ENCODE measurements around the gene MAD1L1.

Gene MAD1L1

DNA sequence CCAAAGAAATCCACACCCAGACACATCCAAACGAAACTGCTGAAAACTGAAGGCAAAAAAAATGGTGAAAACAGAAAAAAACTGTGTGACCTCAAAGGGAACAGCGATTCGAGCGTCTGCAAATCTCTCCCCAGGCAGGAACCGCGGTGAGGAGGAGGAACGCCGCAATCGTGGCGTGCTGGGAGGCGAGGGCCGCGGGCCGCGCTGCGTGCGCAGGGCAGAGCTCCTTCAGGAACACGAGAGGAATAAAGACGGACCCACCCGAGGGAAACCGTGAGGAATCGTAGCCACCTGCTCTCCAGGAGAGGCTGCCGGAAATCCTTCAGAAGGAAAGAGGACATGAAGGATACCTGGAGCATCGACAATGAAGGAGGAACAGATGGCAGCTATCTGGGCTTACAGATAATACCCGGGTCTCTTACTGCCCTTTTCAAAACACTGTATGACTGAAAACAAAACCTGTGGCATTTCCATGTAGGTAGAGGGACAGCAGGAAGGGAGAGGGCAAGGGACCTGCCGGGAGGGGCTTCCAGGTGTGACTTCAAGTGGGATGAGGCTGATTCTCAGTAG, 266.0 kb downstream of the MAD1L1 start:
- DNase-seq = no peak

DNA sequence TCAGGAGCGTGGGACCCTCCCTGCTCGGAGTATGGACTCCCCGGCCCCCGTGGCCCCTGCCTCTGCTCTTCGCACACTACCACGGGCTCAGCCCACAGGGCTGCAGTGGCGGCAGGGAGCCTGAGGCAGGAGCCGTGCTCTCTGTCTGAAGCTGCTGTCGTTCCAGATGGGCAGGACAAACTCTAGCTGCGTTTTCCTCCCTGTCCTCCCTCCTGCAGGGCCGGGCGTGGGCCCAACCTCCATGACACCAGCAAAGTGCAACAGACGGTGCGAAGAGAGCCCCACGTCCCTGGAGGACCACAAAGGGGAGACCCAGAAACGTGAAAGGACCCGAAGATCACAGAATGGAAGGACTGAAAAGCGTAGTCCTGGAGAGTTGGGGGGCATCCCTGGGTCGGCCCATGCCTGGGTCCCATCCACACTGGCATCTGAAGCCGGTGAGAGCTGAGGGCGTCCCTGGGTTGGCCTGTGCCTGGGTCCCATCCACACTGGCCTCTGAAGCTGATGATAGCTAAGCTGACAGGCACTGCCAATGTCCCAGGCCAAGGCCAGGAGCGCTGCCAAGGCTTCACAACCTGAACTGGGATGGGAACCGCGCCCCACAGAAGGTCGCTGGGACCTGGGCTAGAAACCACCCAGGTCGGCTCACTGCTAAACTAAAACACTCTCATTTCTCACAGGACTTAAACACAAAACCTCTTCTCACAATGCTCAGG, 267.0 kb downstream of the MAD1L1 start:
- no peak for DNase-seq

DNA sequence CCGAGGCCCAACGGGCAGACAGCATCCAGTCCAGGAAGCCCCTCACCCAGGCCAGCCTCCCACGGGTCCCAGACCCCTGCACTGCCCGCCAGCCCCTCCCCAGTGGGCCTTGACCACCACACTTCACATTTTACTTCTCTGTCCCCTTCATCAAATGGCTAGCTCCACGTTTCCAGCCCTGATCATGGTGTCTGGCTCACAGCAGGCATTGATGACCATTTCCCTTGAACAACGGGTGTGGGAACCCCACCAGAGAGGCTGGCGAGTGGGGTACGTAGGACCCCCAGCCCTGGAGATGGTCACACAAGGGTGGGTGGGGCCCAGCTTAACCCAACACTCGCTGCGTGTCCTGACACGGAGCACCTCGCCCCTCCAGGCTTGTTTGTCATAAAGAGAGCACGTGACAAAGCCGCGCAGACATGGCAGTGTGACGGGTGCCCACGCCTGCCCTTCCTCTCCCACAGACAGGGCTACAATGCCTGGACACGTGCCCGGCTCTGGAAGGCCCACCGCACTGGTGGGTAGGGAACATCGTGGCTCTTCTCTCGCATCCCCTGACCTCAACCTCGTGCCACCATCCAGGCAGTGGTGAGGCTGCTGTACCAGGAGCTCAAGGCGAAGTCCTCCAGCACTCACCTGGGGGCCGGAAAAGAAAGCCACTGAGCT, 267.7 kb downstream of the MAD1L1 start:
- no peak for DNase-seq

DNA sequence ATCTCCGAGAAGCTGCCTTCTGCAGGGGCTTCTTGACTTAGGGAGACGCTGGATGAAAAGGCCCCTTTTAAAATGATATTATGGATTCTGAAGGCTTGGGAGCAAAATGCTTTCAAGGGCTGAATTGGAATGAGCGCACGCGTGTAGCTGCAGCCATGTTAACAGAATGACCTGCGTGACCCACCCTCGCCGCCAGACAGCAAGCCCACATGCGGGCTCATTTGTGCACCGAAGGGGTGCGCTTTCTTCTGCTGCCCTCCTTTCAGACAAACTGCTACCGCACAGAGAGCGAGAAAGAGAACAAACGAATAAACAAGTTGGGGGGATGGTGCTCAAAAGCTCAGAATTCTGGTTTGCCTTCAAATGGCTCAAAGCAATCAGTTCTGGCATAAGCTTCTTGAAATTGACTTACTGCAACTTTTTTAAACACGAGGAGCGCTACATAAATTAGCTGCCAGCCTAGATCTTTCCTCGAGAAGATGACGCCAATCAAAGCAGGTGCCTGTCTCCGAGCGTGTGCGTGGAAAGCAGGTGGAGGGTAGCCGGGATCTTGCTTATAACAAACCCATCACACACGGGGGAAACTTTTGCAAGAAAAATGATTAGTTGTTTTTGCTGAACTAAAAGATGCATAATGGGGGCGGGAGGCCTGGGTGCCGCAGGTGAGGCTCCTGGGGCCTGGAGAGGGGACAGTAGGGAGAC, 268.4 kb downstream of the MAD1L1 start:
- DNase-seq = no peak

DNA sequence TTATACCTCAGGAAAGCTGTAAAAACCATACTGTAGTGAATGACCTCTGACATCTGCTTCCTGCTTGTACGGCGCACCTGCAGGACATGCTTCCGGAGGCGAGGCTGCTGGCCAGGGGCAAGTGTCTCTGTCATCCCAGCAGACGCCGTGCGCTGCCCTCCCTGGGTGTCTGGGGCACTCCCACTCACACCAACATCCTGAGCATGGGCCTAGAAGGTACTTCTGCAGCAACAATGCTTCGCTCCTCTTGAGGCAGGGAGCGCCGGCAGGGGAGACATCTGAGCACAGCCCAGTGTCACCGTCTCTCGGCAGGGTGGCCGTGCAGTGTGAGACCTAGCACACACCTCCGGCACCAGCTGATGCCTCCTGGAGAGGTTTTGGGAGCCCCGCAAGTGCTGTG, 269.2 kb downstream of the MAD1L1 start:
- DNase-seq = no peak

DNA sequence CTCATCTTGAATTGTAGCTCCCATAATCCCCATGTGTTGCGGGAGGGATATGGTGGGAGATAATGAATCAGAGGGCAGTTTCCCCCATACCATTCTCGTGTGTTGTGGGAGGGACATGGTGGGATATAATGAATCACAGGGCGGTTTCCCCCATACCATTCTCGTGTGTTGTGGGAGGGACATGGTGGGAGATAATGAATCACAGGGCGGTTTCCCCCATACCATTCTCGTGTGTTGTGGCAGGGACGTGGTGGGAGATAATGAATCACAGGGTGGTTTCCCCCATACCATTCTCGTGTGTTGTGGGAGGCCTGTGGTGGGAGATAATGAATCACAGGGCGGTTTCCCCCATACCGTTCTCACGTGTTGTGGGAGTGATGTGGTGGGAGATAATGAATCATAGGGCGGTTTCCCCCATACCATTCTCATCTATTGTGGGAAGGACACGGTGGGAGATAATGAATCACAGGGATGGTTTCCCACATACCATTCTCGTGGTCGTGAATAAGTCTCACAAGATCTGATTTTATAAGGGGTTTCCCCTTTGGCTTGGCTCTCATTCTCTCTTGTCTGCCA, 271.0 kb downstream of the MAD1L1 start:
- DNase-seq = peak; percentile 38 to 50

DNA sequence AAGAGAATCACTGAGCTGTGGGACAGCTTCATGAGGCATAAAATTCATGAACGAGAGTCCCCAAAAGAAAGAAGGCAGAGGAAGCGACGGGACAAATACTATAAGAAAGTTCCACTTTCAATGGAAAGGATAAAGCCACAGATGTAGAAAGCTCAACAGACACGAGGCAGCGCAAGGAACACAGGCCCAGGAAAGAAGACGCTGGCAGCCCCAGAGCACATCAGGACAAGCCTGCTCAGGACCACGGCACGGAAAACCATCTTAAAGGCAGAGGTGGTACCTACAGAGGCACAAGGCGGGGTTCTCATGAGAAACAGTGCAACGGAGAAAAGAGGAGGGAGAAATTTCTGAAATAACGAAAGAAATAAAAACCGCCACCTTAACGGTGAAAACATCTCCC, 273.4 kb downstream of the MAD1L1 start:
- DNase-seq = no peak

DNA sequence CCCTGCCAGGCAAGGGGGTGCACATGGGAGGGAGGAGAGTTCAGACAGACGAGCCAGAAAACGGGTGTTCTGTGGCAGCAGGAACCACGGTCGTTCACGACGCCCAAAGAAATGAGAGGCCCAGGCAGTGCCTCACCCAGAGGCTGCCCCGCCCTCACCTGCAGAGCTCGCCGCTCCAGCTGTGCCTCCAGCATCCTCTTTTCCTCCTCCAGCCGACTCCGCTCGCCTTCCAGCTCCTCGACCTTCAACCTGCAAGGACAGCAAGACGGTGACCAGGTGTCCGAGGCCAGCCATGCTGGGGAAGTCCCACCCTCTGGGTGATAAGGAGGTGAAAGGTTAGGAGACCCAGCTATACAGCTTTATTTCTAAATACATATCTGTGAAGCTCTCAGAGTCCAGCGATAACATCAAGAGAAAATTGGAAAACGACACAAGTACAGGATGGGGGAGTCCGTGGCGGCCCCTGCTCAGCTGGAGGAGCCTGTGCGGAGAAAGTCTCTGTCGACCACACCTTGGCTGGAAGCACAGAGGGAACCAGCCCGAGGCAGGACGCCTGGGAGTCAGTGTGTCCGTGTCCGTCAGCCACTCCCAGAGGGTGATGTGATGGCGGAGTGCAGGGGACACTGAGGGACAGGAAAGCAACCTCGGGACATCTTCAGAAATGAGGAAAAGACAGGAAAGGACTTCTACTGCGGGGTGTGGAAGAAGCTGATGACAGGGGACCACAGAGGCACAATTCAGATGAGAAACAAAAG, 275.1 kb downstream of the MAD1L1 start:
- no peak for DNase-seq

DNA sequence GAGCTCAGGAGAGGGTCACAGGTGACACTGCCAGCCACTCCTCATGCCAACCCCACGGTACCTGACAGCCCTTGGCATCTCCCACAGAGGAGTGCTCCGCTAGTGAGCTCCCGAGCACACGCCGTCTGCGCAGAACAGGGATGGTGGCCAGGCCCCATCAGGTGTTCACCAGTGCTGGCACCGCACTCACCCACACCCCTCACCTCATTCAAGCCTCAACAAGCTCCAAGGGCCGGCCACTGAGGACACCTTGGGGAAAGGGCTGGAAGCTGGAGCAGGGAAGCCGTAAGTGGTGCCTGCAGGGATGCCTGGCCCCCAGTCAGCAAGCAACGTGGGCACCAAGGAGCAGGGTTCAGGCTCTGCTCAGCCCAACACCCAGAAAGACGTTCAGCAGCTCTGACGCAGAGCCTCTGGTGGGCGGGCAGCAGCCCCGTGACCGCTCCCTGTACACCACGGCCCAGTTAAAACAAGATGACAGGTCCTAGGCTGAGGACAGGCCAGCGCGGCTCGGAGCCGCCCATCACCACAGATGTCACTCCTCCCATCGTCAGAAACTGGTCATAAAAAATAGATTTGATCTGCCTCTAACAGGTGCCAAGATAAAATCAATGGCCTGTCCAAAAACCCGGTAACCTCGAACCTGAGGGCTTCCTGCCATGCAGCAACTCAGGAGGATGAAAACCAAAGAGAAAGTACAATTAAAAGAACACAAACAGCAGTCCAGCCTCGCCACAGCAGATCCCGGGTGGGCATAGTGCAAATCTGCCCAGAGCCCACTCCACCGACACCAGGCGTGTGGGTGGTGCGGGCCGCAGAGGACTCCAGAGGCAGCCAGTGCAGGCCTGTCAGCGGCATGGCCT, 275.9 kb downstream of the MAD1L1 start:
- DNase-seq = no peak

DNA sequence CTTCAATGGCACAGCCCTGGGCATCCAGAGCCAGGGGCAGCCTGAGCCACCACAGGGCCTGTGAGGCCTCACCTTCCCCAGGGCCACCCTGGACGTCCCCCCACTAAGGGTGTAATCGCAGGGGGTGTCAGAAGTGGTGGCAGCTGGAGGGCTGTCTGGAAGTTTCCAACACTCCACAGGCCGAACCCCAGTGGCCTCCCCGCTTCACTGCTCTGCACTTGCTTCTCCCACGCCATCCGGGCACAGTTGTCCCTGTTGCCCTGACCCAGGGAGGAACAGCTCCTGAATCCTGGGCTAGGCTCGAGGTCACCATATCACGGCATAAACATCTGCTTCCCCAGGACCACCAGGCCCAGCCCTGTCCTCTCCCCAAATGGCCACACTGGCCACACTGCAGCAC, 276.6 kb downstream of the MAD1L1 start:
- DNase-seq = no peak

DNA sequence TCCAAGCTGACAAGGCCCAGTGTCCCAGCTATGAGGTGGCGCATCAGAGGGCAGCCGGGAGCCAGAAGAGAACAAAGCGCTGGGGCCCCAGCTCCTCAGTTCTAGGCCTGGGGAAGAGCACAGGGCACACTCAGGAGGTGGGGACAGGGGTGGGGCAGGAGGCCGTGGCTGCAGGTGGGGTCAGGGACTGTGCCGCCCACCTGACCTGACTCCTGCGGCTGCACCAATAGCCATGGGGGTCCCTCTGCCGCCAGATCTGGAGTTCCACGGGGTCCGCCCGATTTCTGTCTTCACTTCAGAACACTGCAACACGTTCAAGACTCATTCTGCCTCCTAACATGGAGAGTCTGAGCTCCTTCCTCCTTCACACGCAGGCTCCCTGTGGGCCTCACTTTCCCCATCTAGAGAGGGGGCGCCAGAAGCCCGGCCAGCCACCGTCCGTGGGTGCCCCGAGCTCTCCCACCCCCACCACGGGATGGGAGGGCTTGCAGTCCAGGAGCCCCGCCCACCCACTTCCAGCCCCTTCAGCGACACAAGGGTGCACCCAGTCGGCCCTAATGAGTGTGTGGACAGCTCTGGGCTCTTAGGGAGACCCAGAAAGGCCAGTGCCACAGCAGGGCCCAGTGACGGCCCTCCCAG, 278.3 kb downstream of the MAD1L1 start:
- no peak for DNase-seq

DNA sequence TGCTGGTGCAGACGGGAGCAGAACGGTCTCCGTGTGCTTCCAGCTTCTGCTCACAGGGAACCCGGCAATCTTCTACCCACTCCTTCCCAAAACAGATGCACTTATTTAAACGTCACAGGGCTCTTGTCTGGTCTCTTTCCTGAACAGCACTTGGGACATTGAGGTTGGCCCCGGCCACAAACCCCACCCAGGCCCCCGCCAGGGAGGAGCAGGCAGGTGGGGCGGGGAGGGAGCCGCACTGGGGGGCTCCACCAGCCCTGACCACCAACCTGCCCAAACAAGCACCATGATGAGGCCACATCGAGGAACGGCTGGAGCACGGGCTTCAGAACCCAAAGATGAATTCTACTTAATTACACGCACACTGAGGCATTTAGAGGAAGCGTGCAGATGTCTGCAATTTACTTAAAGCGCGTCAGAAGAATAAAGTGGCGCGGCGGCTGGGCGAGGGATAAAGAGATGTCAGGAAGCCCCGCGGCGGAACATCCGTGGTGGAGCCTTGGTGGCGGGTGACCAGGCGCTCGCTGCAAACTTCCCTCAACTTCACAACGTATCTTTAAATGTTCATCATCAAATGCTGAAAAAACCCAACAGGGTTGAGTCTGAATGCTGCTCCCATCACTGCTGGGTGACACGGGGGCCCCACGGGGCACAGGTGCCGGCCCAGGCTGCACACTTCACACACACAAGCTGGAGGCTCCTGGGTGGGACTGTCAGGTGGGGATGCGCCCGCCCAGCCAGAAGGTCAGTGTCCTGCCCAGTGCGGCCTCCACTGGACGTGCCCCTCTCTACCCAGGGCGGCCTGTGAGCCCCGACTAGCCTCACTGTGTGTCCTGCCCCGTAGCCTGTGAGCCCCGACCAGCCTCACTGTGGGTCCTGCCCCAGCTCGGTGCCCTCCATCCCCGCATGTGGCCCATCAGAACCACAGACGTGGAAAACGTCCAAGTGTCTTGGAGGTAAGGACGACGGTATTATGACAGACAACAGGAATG, 279.2 kb downstream of the MAD1L1 start:
- no peak for DNase-seq

DNA sequence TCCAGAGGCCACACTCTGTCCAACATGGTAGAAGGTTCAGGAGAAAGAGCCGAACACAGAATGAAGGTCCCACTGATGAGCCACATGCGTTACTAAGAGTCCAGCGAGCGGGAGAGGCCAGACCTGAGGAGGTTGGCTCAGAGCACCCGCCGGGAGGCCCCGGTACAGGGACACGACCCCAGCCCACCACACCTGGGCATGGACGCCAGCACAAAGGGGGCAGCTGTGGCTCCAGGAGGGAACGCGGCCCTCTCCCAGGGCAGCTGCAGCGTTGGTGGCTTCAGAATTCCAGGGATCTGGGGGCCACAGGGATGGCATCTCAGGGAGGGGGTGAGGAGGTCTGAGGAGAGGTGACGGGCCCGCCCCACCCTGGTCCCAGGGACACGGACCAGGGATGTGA, 280.0 kb downstream of the MAD1L1 start:
- no peak for DNase-seq

DNA sequence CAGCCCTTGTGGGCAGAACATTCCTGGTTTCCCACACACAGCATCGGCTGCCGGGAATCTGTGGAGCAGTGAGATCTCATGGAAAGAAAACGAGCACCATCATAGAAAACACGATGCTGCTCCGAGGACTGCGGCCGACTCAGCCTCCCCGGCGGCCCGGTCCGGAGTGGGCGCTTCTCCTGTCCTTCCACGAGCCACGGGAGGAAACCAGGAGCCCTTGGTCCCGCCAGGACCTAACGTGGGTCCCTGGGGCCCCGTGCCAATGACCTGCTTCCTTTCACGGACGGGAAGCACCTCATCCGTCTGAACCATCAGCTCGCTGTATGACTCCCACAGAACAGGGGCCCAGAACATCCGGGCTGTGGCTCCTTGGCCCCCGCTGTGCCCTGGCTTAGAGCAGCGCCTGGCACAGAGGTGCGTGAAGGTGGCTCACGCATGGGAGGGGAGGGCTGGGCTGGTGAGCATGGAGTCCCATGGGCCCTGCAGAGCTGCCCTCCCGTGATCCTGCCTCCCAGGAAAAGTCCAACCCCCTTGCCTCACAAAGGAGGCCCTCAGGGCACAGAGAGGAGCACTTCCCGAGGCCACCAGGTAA, 280.5 kb downstream of the MAD1L1 start:
- no peak for DNase-seq

DNA sequence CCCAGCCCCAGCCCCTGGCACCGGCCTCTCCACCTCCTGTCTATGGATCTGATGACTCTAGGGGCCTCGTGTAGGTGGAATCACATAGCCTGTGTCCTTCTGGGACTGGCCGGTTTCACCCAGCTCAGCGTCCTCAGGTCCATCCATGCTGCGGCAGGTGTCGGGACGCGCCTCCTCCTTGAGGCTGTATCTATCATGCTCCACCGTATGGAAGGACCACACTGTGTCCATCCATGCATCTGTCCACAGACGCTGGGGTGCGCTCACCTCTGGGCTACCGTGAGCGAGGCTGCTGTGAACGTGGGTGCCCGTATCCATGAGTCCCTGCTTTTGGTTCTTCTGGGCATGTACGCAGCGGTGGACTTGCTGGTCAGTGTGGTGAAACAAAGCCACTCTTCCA, 281.1 kb downstream of the MAD1L1 start:
- DNase-seq = no peak

DNA sequence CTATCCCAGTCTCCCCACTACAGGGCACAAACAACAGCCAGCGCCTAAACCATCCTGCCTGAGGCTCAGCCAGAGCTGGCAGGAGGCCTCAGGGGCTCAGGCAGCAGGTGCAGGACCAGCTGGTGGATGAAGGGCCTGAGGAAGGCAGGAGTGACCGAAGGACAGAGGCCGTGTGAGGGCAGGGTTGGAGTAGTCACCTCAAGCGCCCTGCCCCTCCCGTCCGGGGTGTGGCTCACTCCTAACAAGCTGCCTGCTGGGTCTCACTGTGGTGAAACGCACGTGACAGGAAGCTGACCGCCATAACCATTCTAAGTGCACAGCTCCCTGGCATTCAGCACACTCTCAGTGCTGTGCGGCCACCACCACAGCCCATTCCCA, 281.6 kb downstream of the MAD1L1 start:
- peak; percentile 46 to 62 for DNase-seq

DNA sequence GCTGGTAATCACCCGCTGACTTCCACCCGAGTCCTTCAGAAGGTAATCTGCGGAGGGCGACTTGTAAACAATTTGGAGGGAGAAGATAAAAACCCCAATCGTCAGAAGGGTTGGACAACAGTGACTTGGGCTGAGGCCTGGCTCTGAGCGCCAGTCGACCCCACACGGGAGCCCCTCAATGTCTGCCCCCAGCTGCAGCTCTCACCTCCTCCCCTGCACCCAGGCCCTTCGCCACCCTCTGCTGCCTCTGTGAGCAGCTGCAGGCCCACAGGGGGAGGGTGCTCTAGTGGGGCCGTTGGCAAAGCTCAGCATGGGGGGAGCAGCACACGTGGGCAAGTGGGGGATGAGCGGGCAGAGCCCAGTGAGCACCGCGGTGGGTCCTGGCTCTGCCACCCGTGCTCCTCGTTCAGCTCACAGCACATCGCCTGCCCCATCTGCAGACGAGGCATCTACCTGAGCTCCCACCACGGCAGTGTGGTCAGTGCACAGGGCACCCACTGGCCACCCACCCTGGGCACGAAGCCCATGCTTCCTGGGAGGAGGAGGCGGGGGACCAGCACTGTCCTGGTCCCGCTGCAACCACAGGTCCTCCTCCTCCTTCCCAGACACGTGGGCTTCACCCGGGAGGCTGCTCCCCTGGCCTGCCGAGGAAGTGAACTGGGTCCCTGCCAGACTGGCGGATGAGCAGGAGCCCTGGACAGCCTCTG, 282.1 kb downstream of the MAD1L1 start:
- DNase-seq = no peak

DNA sequence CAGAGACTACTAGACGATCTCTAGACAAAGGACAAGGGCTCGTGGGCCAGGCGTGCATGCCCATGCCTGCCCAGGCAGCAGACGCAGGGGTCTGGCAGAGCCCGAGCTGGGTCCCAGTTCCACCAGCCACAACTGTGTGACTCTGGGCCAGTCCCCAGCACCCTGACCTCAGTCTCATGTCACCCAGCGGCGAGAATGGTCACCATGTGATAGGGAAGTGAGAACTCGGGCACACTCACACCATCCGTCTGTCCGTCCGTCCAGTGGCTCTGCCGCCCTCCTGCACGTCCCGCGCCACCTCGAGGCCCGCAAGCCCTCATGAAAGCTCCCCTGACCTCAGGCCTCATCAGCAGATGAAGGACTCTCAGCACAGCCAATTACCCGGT, 282.7 kb downstream of the MAD1L1 start:
- peak; percentile 25 to 27 for DNase-seq

DNA sequence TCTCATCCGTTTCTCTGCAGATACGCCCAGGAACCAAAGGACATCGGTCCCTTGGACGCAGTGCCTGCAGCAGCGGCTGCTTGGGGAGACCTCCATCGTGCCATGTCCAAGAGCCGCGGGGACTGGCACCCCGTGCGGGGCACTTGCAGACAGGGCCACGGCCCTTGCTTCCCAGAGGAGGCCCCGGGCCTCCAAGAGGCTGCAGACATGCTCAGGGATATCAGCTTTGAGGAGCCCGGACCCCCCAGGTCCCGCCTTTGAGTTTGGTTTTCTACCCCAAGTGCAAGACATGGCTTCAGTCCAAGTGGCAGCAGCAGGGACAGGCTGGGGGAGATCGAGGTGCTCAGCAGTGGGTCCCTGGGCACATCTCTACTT, 283.1 kb downstream of the MAD1L1 start:
- DNase-seq = no peak
